Fibroblast of gingiva (primary cell): ENCODE results near the gene HSPA12A.

Experiments
- DNase-seq: peaks from one replicate; pipeline ENCODE4 v3.0.0-alpha.2; 2011; ENCODE audit warnings: low read depth

Gene HSPA12A

DNA sequence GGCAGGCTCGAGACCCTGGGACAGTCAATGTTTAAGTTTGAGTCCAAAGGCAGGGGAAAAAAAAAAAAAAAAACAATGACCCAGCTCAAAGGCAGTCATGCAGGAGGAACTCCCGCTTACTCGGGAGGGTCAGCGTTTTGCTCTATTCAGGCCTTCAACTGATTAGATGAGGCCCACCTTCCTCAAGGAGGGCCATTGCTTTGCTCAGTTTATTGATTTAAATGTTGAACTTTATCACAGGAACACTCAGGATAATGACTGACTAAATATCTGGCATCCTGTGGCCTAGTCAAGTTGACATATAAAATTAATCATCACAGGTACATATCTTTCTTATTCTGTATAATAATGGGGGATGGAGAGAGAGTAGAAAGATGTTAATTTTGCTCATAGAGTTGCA, 52.6 kb downstream of the HSPA12A start:
- no peak for DNase-seq

DNA sequence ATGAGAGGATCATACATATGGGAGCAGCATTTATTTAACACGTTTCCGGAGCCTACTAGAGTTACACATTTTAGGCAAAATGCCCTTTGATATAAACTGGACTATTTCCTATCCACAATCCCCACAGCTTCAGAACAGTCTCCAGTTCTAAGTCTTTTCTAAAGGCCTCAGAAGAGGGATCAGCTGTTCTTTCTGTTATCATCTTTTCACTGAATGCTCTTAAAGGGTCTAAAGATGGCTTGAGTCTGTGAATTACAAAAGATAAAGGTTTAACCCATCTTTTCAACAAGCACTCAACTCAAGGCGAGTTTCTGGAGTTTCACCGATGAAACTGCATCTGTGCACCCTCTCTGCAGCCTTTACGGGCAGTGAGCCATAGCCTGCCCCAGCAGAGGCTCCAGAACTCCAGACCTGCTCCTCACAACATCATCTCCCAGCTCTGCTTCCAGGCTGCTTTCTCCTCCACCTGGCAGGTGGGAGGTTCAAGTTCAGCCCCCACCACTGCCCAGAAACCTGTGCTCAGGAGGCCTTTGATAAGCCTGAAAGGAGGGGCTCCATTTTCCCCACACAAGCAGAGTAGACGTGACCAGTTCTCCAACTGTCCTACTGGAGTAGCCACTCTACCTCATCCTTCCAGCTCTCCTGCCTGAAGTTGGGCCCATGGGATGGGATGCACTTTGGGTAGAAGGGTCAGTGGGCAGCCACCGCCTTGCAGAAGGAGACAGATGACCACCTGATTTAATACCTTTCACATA, 53.4 kb downstream of the HSPA12A start:
- DNase-seq = no peak

DNA sequence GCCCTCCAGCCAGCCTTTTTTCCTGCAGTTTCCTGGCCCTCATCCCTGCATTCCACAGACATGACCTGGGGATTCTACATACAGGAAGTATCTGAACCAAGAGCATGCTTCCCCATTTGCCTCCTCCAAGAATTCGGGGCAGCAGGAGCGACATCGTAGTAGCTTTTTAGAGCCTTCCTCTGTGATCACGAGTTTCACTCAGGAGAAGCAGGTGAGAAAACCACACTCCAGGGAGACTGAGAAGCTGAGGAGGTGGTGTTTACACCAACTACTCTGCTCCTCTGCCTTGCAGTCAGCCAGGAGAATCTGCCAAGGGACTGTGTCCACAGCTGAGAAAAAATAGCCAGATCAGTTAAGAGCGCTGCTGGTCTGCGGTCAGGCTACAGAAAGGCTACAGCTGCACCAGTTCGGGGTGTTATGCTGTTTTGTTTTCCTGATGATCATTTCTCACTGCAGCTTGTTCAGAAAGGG, 54.1 kb downstream of the HSPA12A start:
- no peak for DNase-seq

DNA sequence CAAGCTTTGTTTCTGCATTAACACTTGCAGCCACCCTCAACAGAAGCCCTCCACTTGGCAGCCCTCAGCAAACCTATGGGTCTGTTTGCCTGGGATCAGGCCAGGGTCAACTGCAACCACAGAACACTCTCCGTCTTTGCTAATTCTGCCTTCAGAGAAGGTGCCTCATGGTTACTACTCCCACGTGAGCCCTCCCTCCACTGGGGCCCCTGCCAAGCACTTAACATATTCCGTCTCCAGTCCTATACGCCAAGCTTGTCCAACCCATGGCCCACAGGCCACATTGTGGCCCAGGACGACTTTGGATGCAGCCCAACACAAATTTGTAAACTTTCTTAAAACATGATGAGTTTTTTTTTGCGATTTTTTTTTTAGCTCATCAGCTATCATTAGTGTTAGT, 54.7 kb downstream of the HSPA12A start:
- DNase-seq = no peak

DNA sequence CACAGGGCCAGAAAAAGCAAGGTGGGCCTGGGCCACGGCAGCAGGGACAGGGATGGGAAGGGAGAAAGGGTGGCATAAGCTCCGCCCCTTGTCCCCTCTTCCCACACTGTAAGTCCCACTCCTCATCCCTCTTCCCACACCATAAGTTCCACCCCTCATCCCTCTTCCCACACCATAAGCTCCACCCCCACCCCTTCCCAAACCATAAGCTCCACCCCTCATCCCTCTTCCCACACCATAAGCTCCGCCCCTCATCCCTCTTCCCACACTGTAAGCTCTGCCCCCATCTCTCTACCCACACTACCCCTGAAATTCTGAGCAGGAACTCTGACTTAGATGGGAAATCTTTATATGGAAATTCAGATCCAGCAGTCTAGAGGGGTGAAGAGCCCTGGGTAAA, 55.7 kb downstream of the HSPA12A start:
- no peak for DNase-seq

DNA sequence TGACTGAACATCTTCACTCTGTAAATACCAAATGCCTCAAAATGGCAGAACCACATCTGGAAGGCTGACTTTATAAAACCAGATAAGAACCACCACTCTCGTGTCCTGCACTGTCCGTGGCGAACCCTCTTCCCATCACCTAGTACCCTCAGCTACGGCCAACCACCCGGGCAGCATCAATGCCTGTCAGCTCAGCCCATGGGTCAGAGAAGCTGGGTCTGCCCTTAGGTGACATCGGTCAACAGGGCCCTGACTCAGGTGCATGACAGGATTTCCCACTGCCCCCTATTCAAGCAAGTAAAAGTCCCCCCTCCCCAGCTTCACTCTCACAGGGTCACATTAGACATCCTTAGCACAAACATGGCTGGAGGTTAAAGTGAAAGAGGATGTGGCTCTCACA, 56.6 kb downstream of the HSPA12A start:
- DNase-seq = no peak

DNA sequence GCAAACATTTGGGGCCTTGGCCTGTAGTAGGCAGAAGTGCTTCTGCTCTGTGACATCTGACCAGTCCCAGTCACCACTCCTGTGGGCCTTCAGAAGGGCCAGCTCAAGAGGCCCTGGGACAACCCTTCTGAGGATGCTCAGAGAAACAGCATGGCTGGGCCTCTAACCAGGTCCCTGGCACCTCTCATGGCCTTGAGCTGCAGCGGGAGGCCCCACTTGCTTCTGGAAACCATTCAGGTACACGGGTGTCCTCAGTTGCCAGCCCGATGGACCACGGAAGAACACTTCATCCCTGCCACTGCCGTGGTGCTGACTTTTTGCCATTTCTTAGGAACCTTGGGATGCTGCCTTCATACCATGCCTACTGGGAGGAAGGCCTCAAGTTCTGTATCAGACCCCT, 57.6 kb downstream of the HSPA12A start:
- no peak for DNase-seq

DNA sequence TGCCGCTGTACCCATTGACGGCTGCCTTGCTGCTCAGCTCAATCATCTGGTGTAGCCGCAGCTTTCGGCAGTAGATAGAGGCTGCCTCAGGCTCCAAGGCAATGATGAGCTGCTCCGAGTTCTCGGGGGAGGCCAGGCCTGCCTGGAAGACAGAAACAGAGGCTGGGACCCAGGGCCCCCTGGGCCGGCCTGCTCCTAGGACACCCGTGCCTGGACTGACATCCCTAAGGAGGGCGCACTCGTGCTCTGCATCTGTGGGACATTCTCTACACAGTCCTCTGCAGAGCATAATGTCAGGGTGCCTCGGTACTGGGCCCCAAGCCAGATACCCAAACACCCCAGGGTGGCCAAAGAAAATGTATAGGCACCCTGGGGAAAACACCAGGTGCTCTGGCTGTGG, 58.5 kb downstream of the HSPA12A start:
- no peak for DNase-seq

DNA sequence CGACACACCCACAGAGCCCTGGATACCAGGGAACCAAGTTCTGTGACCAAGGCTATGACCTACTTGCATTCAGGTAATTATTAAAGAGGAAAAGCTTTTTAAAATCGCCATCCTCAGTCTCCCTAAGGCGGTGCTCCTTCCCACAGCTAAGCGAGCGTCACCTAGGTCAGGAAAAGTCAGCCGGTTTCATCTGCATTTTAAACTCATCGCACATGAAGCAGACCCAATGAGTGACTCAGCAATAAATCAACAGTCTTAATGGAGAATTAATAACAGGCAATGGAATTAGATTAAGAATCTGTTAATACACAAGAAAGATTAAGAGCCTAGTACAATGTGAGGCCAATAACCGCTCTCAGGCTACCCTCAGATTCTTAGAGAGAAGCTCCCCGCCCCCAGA, 59.2 kb downstream of the HSPA12A start:
- DNase-seq = no peak

DNA sequence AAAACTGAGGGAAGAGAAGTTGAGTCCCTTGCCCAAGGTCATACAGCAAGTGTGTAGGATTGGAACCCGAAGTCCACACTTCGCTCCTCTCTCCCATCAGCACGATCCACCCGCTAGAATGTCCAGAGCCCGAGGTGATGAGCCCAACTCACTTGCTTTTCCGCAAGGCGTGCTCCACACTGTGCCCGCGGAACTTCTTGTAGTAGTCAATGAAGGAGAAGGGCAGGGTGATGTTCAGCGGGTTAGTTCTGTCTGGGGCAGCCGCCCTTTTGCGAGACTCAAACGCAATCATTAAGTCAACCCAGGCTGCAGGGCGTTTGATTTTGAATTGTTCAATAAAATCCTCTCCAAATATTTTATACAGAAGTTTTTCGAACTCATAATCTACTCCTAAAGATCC, 63.0 kb downstream of the HSPA12A start:
- DNase-seq = no peak

DNA sequence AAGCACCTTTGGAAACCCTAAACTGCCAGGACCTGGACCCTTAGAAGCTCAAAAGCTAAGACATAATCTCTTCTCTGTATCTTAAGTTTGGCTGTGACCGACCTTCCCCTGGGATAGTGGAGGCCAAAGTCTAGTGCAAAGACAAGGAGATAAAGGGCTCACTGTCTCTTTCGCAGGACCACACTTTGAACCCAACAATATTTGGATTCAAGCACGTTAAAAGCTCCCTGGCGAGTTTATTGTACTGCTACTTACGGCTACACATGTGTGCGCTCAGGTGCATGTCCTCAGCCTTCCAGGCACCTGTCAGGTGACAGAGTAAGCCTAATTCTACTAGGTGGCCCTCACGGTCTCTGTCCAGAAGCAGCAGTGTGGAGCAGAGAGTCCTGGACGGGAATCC, 65.7 kb downstream of the HSPA12A start:
- no peak for DNase-seq

DNA sequence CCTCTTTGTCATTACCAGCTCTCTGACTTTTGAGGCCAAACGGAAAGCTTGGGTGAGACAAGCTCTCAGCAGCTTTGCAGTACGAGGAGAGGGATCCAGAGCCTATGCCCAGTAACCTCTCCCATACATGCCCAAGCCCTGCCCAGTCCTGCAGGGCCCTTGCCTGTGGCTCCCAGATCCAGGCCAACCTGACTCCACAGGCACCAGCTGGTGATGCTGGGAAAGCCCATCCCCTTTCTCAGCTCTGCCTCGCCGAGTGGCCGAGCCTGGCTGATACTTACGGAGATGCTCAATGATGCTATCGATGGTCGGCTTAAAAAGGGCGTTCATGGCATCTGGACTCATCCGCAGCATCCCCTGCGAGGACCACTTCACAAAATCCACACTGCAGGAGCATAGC, 66.2 kb downstream of the HSPA12A start:
- no peak for DNase-seq

DNA sequence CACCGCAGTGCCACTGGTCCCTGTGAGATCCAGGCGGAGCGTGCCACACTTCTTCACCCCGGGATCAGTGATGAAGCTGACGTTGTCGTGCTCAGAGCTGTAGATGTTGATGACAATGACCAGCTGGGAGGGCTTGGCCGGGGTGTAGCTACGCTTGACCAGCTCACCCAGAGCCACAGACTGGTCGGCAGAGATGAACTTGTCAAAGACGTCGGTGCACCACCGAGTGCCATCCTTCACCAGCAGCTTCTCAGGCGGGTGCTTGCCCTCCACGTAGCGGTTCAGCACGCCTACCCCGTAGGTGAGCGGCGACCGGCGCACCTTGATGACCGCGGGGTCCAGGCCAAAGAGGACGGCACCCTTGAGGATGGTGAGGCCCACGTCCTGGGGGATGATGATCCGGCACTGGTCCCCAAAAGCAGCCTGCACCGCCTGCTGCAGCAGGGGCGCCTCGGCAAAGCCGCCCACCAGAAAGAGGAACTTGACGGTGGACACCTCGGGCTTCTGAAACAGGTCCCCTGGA, 67.4 kb downstream of the HSPA12A start:
- DNase-seq = no peak

DNA sequence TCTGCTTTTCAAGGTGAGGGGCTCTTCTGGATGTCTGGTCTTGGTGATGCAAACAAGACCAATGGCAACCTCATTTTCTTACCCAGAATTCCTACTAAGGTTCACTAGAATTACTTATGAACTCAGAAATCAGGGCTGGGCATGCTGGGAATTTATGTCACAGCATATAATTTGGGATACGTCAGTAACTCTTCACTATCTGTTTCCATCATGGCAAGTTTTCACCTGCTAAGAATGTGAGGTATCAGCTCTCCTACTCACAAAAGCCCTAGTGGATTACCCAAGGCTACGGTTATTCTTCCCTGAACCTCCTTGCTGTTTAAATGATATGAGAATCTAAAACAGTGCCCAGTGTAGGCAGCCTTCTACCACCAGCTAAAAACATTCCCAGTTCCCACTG, 68.5 kb downstream of the HSPA12A start:
- DNase-seq = no peak

DNA sequence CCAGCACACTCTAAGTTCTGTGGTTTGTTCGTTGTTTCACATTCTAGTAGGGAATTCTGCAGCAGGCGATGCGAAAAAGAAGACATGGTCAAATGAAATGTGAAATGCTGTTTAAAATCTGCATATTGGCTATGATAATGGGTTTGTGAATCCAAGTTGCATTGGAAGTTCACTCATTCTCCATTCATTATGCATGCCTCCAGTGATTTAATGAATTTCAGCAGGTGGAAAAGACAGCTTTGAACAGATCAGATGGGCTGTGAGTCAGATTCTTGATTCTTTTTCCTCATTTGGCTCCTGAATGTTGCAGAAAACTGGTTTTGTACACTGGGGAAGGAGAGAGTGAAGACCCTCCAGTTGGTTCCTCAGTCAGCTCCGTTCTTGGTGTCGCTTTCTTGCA, 69.5 kb downstream of the HSPA12A start:
- no peak for DNase-seq

DNA sequence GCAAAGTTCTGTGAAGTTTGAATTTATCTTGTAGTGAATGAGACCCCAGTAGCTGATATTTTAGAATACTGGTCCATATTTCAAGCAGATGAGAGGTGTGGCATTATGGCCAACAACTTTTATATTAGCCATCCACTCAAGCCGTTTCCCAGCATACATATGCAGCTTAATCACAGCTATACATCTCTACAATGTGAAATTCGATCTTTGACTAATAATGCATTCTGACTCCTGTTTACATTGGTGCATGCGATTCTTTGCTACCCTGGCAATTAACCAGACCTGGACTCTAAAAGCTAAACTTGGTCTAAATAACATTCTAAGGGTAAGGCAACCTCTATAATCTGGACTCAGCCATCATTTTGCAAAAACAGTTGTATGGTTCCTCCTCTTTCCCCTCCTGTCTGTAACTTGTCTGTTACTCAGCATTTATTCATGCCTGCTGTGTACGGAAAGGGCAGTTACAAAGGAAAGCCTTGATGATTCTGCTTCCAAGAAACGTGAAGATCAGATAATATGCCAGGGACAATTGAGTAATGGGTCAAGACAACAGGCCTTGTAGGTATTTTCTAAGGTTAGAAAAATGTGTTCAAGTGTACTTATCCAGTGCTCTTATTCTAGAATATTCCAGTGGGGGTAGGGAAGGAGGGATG, 71.0 kb downstream of the HSPA12A start:
- DNase-seq = no peak

DNA sequence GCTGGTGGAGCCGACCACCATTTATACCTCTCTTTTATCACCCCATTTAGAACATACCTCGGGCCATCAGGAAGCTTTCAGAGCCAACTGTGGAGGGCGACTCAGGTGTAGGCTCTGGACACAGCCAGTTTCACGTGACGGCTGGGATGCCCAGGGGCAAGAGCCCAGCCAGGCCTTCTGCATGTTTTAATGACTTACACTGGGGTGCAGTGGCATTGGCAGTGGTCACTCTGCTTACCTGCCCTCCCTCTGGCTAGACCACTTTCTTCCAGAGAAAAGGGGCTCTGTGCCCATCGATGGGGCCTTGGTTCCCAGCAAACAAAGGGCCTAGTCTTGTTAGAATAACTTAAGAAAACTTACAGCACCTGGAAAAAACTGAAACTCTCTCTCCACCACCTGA, 71.7 kb downstream of the HSPA12A start:
- no peak for DNase-seq

DNA sequence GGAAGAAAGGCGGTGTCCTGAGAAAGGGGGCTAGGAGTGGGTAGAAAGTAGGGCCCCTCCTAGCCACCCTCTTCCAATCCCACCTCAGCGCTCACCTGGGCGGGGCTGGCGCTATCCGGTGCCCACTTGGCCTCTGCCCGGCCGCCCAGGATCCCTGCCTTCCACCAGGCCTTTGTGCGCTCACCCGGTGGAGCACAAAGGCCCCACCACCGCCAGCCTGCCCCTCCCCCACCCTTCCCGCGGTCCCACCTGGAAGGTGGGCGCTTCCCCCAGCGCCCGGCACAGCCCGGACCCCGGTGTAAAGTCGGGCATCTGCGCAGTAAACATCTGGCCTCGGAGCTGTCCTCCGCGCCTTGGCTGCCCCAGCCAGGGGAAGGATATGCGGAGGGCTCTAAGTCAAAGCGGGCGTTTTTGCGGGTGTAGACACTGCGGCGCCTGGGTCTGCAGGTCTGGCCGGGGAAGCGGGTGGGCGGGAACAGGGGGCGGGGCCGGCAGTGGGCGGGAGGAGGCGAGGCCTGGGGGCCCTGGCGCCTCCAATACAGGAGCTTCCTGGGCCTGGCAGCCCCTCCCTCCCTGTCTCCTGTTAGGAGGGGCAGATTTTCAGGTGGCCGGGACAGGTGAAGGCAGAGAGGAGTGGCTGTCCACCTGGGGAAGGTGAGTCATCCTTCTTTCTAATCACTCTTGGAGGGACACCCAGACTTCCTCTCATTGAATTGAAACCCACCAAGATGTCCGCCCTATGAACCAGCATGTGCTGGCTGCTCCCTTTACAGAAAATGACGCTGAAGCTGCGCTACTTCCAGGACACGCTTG, 72.3 kb downstream of the HSPA12A start:
- no peak for DNase-seq

DNA sequence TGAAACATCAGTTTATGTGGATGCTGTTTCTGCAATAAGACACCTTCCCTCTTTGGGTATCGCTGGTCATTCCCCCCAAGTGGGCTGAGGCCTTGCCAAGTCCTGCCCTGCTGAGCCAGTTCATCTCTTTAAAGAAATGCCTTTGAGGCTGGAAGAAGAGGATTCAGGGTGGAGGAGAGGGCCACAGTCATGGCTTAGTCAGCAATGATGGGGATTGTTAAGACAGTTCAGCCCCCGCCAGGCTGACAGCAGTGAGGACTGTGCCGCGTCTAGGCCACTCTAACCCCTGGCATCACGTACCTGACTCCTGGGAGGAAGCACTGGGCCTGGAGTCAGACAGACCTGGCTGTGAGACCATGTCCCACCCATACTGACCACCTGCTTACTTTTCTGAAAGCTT, 73.3 kb downstream of the HSPA12A start:
- DNase-seq = no peak

DNA sequence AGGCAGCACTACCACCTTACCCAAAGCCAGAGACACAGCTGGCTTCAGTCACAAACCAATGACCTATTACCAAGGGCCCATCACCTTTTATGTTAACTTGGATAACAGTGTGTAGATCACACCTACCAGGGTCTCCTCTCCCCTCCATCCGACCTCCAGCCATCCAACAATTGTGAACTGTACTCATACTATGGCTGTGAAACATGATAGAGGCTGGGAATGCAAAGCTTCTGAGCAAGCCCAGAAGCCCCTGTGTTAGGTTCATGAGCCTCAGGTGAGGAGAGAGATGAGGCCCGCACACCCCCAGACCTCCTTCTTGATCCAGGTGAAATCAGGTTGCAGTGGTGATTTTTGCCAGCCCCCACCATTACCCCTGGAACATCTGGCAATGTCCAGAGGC, 73.9 kb downstream of the HSPA12A start:
- DNase-seq = no peak

DNA sequence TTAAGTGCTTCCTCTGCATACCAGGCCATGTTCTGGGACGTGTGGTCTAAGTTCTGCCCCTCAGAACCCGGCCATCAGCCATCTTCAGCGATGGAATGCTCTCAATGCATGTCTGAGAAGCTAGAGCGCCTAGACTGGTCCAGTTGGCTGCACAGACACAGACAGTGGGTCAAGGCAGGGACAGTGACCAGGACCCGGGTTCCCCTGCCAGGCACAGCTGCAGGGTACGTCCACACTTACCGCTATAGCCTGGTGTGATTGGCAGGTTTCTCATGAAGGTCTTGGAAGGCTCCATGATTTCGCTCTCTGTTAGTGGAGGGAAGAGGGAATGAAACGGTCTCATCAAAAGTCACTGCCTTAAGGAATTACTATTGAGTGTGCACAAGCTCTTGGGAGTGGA, 74.3 kb downstream of the HSPA12A start:
- no peak for DNase-seq

DNA sequence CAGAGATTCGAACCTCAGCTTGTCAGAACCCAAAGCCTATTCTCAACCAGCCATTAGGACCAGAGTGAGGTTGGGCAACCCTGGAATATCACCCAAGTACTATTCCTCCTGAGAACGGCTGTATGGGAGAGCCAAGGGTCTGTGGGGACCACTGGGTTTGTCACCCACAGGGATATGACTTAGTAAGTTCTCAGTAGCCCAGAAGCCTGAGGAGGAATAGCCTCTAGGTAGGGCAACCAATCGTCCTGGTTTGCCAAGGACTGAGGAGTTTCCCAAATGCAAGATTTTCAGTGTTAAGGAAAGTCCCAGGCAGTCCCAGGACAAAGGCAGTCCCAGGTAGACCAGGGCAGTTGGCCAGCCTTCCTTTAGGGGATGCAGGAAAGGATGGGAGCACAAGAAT, 74.9 kb downstream of the HSPA12A start:
- DNase-seq = no peak
